OCI-LY7 (cell line): Measurements from ENCODE around the gene HOXB8. TPM values are rescaled to one million over a fixed set of nuclear protein-coding genes. Genes with fewer than 3 reads are reported as not detected.

ENCODE experiments used
- BruUV-seq: library from RNA; stranded (reverse); fragments of 400-500 nt; replicated peaks from 2 replicates; lab custom pipeline; 2021; lab: Mats Ljungman, UMichigan
- CTCF ChIA-PET: fragments of 300-600 bp; sonication (Branson Sonifier 250); formaldehyde crosslinking; loops from one replicate; lab custom pipeline; 2022; ENCODE audit warnings: antibody characterized with exemption; ENCODE audit not compliant: unreplicated experiment; lab: Charles Lee
- POLR2A ChIA-PET: fragments of 300-600 bp; sonication (Branson Sonifier 250); formaldehyde crosslinking; loops from one replicate; lab custom pipeline; 2022; ENCODE audit warnings: antibody characterized with exemption; lab: Charles Lee
- DNase-seq: peaks from one replicate; pipeline ENCODE4 v3.0.0-alpha.2; 2015; ENCODE audit warnings: low spot score
- H2AFZ ChIP-seq: fragments of 200-600 bp; sonication (generic), shearing (Covaris generic); 2 replicates; pipeline ENCODE4 v1.6.1; 2014; ENCODE audit warnings: mild to moderate bottlenecking, antibody characterized with exemption, low read length, moderate library complexity
- H3K27ac ChIP-seq: fragments of 200-600 bp; sonication (generic); 2 replicates; pipeline ENCODE4 v1.5.1; 2014; ENCODE audit warnings: mixed run types, low read depth, mild to moderate bottlenecking, moderate library complexity, low read length, inconsistent platforms; ENCODE audit not compliant: poor library complexity, severe bottlenecking
- H3K36me3 ChIP-seq: fragments of 200-600 bp; sonication (generic); 2 replicates; pipeline ENCODE4 v1.6.1; 2014; ENCODE audit warnings: mild to moderate bottlenecking, antibody characterized with exemption, low read length, moderate library complexity, mixed read lengths; ENCODE audit not compliant: insufficient read depth
- H3K4me1 ChIP-seq: fragments of 200-600 bp; sonication (generic); 2 replicates; pipeline ENCODE4 v1.5.1; 2014; ENCODE audit warnings: mild to moderate bottlenecking, low read length; ENCODE audit not compliant: insufficient read depth, poor library complexity, severe bottlenecking
- H3K4me2 ChIP-seq: fragments of 200-600 bp; sonication (generic); 2 replicates; pipeline ENCODE4 v1.6.1; 2014; ENCODE audit warnings: mild to moderate bottlenecking, low read length
- H3K4me3 ChIP-seq: fragments of 200-600 bp; sonication (generic); 2 replicates; pipeline ENCODE4 v1.5.1; 2014; ENCODE audit warnings: mild to moderate bottlenecking, low read depth, low read length; ENCODE audit not compliant: poor library complexity, severe bottlenecking
- H3K79me2 ChIP-seq: fragments of 200-600 bp; sonication (generic); 2 replicates; pipeline ENCODE4 v1.6.1; 2016; ENCODE audit warnings: low read depth, mild to moderate bottlenecking, low read length, moderate library complexity, mixed read lengths; ENCODE audit not compliant: insufficient read depth
- H3K9me2 ChIP-seq: fragments of 200-600 bp; sonication (generic); 2 replicates; pipeline ENCODE4 v1.6.1; 2016; ENCODE audit warnings: mild to moderate bottlenecking, low read length, mixed read lengths; ENCODE audit not compliant: insufficient read depth
- H3K9me3 ChIP-seq: fragments of 200-600 bp; sonication (generic); 2 replicates; pipeline ENCODE4 v1.6.1; 2014; ENCODE audit warnings: mild to moderate bottlenecking, mixed run types, low read length, mixed read lengths
- H4K20me1 ChIP-seq: fragments of 200-600 bp; sonication (generic); 2 replicates; pipeline ENCODE4 v1.6.1; 2014; ENCODE audit warnings: mild to moderate bottlenecking, antibody characterized with exemption, low read length, moderate library complexity, mixed read lengths; ENCODE audit not compliant: insufficient read depth
- EZH2phosphoT487 ChIP-seq: fragments of 200-600 bp; sonication (generic); IDR thresholded peaks from 2 replicates; pipeline ENCODE4 v1.6.1; 2018; ENCODE audit warnings: low read depth, borderline replicate concordance, mild to moderate bottlenecking, mixed run types, antibody characterized with exemption, low read length, moderate library complexity, mixed read lengths
- intact Hi-C: fragments of 100-400 bp; cut with micrococcal nuclease; formaldehyde crosslinking; loops from one replicate; pipeline ENCODE4 v1.10.0; 2022; ENCODE audit not compliant: unreplicated experiment
- total RNA-seq, 2 experiments: library from RNA; depleted of rRNA in 1 of 2; stranded (reverse); fragments of >200 nt in 1 of 2; shearing (Covaris generic) in 1 of 2; gene quantifications; 2 replicates each; pipeline ENCODE4 v1.2.3, GENCODE V29; 2014 to 2022
- TF ChIP-seq, protein P1 (sequence below): fragments of 200-600 bp; sonication (generic); conservative IDR thresholded peaks from 2 replicates; pipeline ENCODE4 v1.5.1; 2014; ENCODE audit warnings: mild to moderate bottlenecking, antibody characterized with exemption, low read length, moderate library complexity, mixed read lengths

HOXB8 gene
- total RNA-seq, 2 experiments from 2014 or later, result not detected

DNA sequence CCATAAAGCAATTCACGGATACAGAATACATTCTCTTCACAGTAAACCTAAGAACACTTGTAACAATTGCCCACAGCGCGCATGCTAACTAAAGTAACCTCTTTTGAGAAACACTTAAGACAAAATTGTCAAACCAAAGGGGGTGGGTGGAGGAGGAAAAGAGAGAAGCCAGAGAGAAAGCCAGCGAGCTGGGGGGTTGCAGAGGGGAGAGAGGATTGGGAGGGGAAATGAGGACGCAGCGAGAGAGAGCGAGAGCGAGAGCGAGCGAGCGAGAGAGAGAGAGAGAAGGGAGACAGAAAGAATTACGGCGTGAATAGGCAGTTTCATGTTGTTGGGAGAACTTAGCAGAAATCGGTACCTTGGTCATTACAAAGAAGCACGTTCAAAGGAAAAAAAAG, 2.6 kb downstream of the HOXB8 start:
- peak; percentile 13 for DNase-seq
- TF ChIP-seq EZH2phosphoT487, result no peak
- TF ChIP-seq, protein P1, sequence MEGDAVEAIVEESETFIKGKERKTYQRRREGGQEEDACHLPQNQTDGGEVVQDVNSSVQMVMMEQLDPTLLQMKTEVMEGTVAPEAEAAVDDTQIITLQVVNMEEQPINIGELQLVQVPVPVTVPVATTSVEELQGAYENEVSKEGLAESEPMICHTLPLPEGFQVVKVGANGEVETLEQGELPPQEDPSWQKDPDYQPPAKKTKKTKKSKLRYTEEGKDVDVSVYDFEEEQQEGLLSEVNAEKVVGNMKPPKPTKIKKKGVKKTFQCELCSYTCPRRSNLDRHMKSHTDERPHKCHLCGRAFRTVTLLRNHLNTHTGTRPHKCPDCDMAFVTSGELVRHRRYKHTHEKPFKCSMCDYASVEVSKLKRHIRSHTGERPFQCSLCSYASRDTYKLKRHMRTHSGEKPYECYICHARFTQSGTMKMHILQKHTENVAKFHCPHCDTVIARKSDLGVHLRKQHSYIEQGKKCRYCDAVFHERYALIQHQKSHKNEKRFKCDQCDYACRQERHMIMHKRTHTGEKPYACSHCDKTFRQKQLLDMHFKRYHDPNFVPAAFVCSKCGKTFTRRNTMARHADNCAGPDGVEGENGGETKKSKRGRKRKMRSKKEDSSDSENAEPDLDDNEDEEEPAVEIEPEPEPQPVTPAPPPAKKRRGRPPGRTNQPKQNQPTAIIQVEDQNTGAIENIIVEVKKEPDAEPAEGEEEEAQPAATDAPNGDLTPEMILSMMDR, result no peak
- Histone ChIP-seq H3K9me2 (no peaks in the 10 kb centered on the region), H3K36me3 (no peaks in the 10 kb centered on the region), H3K4me2 (peak overlapping the region; percentile 73), H4K20me1 (no peaks in the 10 kb centered on the region), H3K9me3 (no peaks in the 10 kb centered on the region), H2AFZ (peak overlapping the region; percentile 96), H3K27ac (no peak overlapping the region), H3K79me2 (no peaks in the 10 kb centered on the region), H3K4me1 (peaks cover 31% of the 10 kb centered on the region), H3K4me3 (peak overlapping the region; percentile 72)
- CTCF ChIA-PET, result no interaction called here
- POLR2A ChIA-PET, result interaction anchor here (0.7 kb wide), 1 partner anchor 173 kb away, joined by 8 read pairs; no protein-coding TSS in a partner anchor
- intact Hi-C loops, result no loop called here
- BruUV-seq, result no TSS peak

DNA sequence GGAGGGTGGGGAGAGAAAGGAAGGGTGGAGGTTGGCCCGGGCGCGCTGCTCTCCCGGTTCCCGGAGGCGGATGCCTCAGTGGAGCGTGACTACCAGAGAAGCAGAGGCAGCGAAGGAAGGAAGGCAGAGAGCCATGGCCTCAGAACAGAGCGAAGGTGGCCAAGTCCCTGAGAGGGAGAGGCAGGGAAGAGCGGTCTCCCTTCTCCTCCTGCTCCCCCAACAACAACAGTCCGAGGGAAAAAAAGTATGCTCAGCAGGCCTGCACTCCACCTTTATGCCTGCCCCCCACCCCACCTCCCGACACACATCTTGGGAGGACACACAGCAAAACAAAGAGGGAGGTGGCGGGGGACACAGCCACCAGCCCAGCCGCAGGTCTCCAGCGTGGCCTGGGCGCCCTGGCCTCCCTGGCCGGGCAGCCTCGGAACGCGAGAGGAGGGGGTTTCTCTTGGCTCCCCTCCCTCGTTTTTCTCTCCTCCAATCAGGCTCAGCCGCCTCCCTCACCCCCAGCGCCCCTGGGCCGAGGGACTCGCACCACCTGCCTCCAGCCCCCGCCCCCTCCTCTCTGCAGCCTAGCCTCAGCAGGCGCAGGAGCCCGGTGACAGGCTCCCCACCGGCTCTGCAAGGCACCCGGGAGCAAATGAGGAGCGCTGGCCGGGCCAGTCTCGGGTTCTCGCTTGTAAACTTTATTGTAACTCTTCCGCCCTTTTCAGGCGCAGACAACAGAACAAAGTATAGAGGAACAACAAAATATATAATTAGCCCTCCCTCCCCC, 3.2 kb downstream of the HOXB8 start:
- BruUV-seq, result no TSS peak
- Histone ChIP-seq H3K4me3 (peak overlapping the region; percentile 72), H3K79me2 (no peaks in the 10 kb centered on the region), H3K36me3 (no peaks in the 10 kb centered on the region), H3K4me1 (peaks cover 31% of the 10 kb centered on the region), H3K4me2 (peak overlapping the region; percentile 73), H3K27ac (peak overlapping the region; percentile 32), H3K9me2 (no peaks in the 10 kb centered on the region), H3K9me3 (no peaks in the 10 kb centered on the region), H2AFZ (peak overlapping the region; percentile 96), H4K20me1 (no peaks in the 10 kb centered on the region)
- POLR2A ChIA-PET, result interaction anchor here (0.7 kb wide), 1 partner anchor 173 kb away, joined by 8 read pairs; no protein-coding TSS in a partner anchor
- TF ChIP-seq, protein P1, result no peak
- TF ChIP-seq EZH2phosphoT487, result no peak
- DNase-seq, result peak; percentile 25
- CTCF ChIA-PET, result no interaction called here
- intact Hi-C loops, result no loop called here

DNA sequence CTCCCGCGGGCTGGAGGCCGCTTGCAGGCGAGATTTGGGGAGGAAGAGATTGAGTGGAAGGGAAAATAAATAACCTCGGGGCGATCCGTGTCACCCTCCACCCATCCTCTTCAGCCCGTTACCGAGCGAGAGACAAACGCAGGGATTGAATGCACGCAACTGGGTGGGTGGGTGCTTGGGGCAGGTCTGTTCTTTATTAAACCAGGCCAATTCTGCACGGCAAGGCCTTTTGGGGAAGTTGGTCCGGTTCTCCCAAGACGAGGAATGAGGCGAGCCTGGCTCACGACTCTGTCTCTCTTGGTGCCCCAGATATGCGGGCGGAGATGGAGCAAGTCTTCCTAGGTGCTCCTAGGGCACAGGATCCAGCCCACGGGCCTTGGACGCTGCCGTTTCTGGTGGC, 3.9 kb downstream of the HOXB8 start:
- peak overlapping the region; percentile 73 for H3K4me2 ChIP-seq
- peak overlapping the region; percentile 32 for H3K27ac ChIP-seq
- no peaks in the 10 kb centered on the region for H3K36me3 ChIP-seq
- H2AFZ ChIP-seq, result peak overlapping the region; percentile 96
- H3K9me3 ChIP-seq, result no peaks in the 10 kb centered on the region
- peak; percentile 38 for DNase-seq
- no TSS peak for BruUV-seq
- intact Hi-C loops, result no loop called here
- H4K20me1 ChIP-seq, result no peaks in the 10 kb centered on the region
- no peaks in the 10 kb centered on the region for H3K79me2 ChIP-seq
- POLR2A ChIA-PET, result no interaction called here
- no peaks in the 10 kb centered on the region for H3K9me2 ChIP-seq
- CTCF ChIA-PET, result no interaction called here
- H3K4me3 ChIP-seq, result peak overlapping the region; percentile 72
- H3K4me1 ChIP-seq, result peaks cover 31% of the 10 kb centered on the region
- TF ChIP-seq EZH2phosphoT487, result no peak
- TF ChIP-seq, protein P1, result no peak
